Breast epithelium (tissue), 4 donors: Measurements from ENCODE around the gene LPIN3. TPM values are rescaled to one million over a fixed set of nuclear protein-coding genes. Genes with fewer than 3 reads are reported as not detected.

ENCODE experiments used
- DNase-seq, 2 donors: peaks; one replicate each; pipeline ENCODE4 v3.0.0-alpha.2; 2019; ENCODE audit warnings: low spot score in 2 of 2
- H3K27ac ChIP-seq, 2 donors: fragments of 200-600 bp; sonication (generic) in 1 of 2; one replicate each; pipeline ENCODE4 v1.5.1; 2016 to 2019; ENCODE audit warnings: mild to moderate bottlenecking in 1 of 2
- H3K27me3 ChIP-seq, 2 donors: fragments of 200-600 bp; sonication (generic) in 1 of 2; one replicate each; pipeline versions ENCODE4 v1.5.1 to v1.6.0; 2017 to 2019; ENCODE audit warnings: control low read depth in 1 of 2, mild to moderate bottlenecking in 1 of 2
- H3K36me3 ChIP-seq: fragments of 200-600 bp; one replicate; pipeline ENCODE4 v1.5.1; 2019
- H3K4me1 ChIP-seq, 2 donors: fragments of 200-600 bp; sonication (generic); one replicate each; pipeline ENCODE4 v1.5.1; 2016 to 2019; ENCODE audit warnings: control low read depth in 1 of 2
- H3K4me3 ChIP-seq, 3 donors: fragments of 200-600 bp; sonication (generic); 1 replicate in 2 of 3; 2 replicates in 1 of 3; pipeline ENCODE4 v1.5.1; 2016 to 2019; ENCODE audit warnings: mild to moderate bottlenecking in 3 of 3, moderate library complexity in 2 of 3
- H3K9me3 ChIP-seq, 2 donors: fragments of 200-600 bp; sonication (generic) in 1 of 2; one replicate each; pipeline ENCODE4 v1.5.1; 2016 to 2019; ENCODE audit warnings: control low read depth in 1 of 2
- POLR2A ChIP-seq: fragments of 450-650 bp; IDR thresholded peaks from one replicate; pipeline ENCODE4 v1.6.1; 2016; ENCODE audit warnings: antibody characterized with exemption, mild to moderate bottlenecking, moderate library complexity
- POLR2AphosphoS5 ChIP-seq, 3 donors: sonication (generic); formaldehyde crosslinking; IDR thresholded peaks; one replicate each; pipeline ENCODE4 v1.6.1; 2017; ENCODE audit warnings: antibody characterized with exemption in 3 of 3
- intact Hi-C: fragments of 100-400 bp; cut with DNase I; formaldehyde crosslinking; loops from one replicate; pipeline ENCODE4 v1.15.1; 2023; ENCODE audit warnings: low total_unique reads
- total RNA-seq, 3 donors: library from RNA; depleted of rRNA; stranded (reverse); fragments of >200 nt; gene quantifications; one replicate each; pipeline ENCODE4 v1.1.0, GENCODE V29; 2016
- TF ChIP-seq, protein P1 (sequence below), 3 donors: fragments of 450-650 bp; IDR thresholded peaks; one replicate each; pipeline ENCODE4 v1.5.1; 2016 to 2017; ENCODE audit warnings: antibody characterized with exemption in 3 of 3, mild to moderate bottlenecking in 3 of 3, moderate library complexity in 3 of 3

Gene LPIN3
- total RNA-seq, 3 donors from 2014 or later = 20.8 to 43.2 (median 39.0) TPM

DNA sequence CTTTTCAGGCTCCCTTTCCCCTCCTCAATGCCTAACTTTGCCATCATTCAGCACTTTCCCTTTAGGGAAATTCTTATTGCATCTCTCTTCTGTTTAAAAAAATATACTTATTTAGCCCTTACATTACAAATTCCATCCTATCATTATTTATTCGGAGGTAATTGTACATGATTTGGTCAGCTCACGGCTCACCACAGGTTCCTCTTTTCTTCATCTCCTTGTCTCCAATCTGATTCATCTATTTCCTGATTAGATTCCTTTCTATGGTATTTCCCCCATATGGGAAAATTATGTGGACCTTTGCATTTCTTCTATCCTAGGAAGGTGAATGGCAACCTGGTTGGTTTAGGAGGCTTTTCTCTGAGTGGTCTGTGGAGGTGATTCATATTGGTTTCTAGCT lies 38.9 kb downstream of the LPIN3 start:
- Histone ChIP-seq H3K36me3 (no peaks in the 10 kb centered on the region), H3K27ac (no peak overlapping the region), H3K4me1 (no peaks in the 10 kb centered on the region), H3K27me3 (no peaks in the 10 kb centered on the region), H3K9me3 (no peaks in the 10 kb centered on the region), H3K4me3 (no peak overlapping the region)
- intact Hi-C loops = no loop called here
- TF ChIP-seq POLR2A = no peak
- DNase-seq = no peak

DNA sequence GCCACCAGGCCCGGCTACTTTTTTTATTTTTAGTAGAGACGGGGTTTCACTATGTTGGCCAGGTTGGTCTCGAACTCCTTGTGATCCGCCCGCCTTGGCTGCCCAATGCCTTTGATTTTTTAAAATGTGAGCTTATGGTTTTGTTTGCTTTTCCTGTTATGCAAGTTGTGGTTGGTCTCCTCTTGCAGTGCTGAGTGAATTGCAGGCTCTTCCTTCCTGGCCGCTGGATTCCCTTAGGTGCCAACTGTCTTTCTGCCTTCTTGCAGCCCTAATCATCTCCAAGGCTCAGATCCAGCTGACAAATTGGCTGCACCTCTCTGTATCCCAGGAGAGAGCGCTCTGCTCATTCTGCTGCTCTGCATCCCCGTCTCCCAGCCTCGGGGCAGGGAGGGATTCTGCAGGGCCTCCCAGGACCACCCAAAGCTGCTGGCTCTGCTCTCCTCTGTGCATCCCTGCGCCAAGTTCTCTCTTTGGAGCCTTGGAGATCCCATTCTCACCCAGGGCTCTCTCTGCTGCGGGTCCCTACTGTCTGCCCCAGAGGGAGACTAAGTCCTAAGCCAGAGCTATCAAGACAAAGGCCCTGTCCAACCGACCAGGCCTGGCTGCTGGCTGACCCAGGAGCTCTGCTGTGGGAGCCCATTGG lies 40.1 kb downstream of the LPIN3 start:
- TF ChIP-seq, protein P1, sequence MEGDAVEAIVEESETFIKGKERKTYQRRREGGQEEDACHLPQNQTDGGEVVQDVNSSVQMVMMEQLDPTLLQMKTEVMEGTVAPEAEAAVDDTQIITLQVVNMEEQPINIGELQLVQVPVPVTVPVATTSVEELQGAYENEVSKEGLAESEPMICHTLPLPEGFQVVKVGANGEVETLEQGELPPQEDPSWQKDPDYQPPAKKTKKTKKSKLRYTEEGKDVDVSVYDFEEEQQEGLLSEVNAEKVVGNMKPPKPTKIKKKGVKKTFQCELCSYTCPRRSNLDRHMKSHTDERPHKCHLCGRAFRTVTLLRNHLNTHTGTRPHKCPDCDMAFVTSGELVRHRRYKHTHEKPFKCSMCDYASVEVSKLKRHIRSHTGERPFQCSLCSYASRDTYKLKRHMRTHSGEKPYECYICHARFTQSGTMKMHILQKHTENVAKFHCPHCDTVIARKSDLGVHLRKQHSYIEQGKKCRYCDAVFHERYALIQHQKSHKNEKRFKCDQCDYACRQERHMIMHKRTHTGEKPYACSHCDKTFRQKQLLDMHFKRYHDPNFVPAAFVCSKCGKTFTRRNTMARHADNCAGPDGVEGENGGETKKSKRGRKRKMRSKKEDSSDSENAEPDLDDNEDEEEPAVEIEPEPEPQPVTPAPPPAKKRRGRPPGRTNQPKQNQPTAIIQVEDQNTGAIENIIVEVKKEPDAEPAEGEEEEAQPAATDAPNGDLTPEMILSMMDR (IDR thresholded peaks at IDR 0.05) = no peak
- TF ChIP-seq POLR2A (no peak), POLR2AphosphoS5 (IDR thresholded peaks at IDR 0.05) (no peak)
- intact Hi-C loops = no loop called here
- H3K36me3 ChIP-seq = no peaks in the 10 kb centered on the region
- H3K27me3 ChIP-seq = no peaks in the 10 kb centered on the region
- no peaks in the 10 kb centered on the region for H3K9me3 ChIP-seq
- no peaks in the 10 kb centered on the region for H3K4me1 ChIP-seq
- DNase-seq = no peak
- no peak overlapping the region for H3K4me3 ChIP-seq
- no peak overlapping the region for H3K27ac ChIP-seq

DNA sequence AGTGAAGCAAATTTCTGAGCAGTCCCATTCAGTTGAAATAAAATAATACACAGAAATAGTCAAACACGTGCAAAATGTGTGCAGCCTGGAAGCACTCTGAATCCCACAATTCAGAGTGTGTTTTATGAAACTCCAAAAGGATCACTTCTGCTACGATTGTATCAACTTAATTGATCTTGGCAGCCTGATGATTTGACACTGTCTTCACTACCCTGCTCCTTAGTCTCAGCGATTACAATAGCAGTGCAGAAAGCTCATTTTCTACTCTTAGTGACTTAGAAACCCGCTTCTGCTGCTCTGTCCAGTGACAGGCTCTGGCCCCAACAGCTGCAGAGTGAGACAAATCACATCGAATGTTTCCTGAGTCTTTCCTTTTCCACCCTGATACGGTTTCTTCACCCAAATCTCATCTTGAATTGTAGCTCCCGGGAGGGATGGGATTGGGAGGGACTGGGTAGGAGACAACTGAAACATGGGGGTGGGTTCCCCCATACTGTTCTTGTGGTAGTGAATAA lies 42.2 kb downstream of the LPIN3 start:
- no peaks in the 10 kb centered on the region for H3K9me3 ChIP-seq
- H3K36me3 ChIP-seq = no peaks in the 10 kb centered on the region
- intact Hi-C loops = no loop called here
- no peak for TF ChIP-seq POLR2AphosphoS5 (IDR thresholded peaks at IDR 0.05)
- TF ChIP-seq, protein P1 (IDR thresholded peaks at IDR 0.05) = no peak
- no peaks in the 10 kb centered on the region for H3K27me3 ChIP-seq
- no peak for DNase-seq
- no peaks in the 10 kb centered on the region for H3K4me1 ChIP-seq
- no peak overlapping the region for H3K4me3 ChIP-seq
- H3K27ac ChIP-seq = no peak overlapping the region

DNA sequence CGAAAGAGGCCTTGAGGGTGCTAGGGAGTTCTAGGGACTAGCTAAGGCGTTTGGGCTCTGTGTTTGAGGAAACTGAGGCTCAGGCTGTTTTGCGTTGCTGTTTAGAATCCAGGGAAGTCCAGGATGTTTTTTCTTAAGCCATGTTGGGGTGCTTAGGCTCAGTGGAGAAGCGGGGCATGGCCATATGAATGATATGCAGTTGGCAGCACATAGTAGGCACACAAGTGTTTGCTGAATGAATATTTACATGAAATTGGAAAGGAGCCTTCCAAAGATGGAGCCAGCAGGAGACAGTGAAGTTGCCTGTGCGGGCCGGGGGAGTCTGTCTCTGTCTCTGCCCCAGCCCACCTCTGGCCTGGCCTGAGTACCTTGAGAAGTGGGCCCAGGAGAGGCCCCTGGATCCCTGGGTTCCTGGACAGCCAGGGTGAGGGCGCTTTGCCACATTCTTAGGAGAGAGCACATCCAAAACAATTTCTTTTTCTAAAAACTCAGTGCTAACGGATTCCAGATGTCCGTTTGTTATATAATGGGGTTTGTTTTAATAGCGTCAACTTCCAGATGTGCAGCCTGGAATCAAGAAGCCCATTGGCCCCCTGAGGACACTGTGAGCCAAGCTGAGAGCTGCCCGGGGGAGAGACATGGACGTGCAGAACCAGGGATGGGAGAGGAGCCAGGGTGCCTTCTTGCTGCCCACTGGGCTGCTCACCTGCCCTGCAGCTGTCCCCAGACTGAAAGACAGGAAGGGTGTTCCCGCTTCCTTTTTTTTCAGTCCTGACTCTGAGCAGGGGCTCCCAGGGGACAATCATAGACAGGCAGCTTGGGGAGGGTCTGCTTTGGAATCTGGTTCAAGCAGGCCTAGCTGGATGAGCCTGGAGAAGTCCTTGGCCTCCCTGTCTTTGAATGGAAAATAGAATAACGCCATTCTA lies 46.1 kb downstream of the LPIN3 start:
- no peaks in the 10 kb centered on the region for H3K36me3 ChIP-seq
- no peaks in the 10 kb centered on the region for H3K27me3 ChIP-seq
- no peaks in the 10 kb centered on the region for H3K9me3 ChIP-seq
- H3K4me3 ChIP-seq = no peak overlapping the region
- peak in 1 of 3 donors; percentile 32 for TF ChIP-seq POLR2AphosphoS5 (IDR thresholded peaks at IDR 0.05)
- TF ChIP-seq, protein P1 (IDR thresholded peaks at IDR 0.05) = no peak
- intact Hi-C loops = no loop called here
- no peaks in the 10 kb centered on the region for H3K4me1 ChIP-seq
- DNase-seq = no peak
- no peak overlapping the region for H3K27ac ChIP-seq

DNA sequence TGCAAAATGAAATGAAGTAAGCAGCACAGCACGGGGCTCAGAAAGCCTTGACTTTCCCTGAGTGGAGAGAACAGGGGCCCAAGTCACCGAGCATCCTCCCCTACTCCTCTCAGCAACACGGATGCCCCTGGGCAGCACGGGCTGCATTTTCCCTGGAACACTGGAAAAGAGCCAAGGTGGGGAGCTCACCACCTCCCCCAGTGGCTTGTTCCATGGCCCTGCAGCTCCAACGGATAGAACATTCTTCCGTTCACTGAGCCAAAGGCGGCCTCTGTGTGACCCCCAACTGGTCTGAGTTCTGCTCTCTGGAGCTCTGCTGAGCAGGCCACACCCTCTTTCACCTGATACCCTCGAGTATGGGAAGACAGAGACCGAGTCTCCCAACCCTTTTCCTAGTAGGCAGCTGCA lies 46.8 kb downstream of the LPIN3 start:
- H3K27ac ChIP-seq = no peak overlapping the region
- no peak for DNase-seq
- no peak overlapping the region for H3K4me3 ChIP-seq
- no peaks in the 10 kb centered on the region for H3K27me3 ChIP-seq
- no peaks in the 10 kb centered on the region for H3K9me3 ChIP-seq
- no peak for TF ChIP-seq POLR2A
- TF ChIP-seq, protein P1 (IDR thresholded peaks at IDR 0.05) = no peak
- TF ChIP-seq POLR2AphosphoS5 (IDR thresholded peaks at IDR 0.05) = no peak
- intact Hi-C loops = no loop called here
- no peaks in the 10 kb centered on the region for H3K4me1 ChIP-seq
- H3K36me3 ChIP-seq = no peaks in the 10 kb centered on the region
